ENCODE results near the gene IFIT2. TPM values are rescaled to one million over a fixed set of nuclear protein-coding genes. Genes with fewer than 3 reads are reported as not detected.

The IFIT2 gene
- total RNA-seq, 1 donor from 2014 or later, result 3.6 TPM

DNA sequence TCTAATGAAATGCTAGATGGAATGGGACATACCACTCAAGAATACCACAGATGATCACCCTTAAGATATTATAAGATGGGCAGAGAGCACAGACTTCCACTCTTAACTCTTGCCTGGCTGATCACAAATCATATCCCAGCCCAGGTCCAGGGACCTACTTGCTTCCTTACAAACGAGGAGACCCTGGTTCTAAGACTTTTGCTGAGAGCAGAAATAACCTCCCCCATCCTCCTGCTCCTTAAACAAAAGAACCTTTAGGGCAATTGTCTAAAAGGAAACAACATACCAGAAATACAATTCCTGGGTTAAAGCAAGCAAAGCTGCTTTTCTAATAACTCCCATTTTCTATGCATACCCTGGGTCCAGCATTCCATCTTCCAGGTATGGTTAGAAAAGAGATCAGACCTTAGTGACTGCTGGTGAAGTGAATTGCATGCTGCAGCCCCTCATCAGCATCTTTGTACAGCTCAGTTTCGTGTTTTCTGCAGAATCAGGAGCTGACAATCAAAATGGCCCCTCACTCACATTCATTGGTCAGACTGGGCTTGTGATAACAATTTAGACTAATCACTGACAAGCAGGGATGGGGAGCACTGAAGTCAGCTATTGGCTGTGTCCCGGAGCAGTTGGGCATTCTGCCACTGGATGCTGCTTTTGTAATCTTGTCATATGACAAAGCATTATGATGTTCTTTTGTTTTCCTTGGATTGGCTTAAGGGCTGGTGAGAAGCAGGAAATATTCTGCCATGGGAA, 40.5 kb downstream of the IFIT2 start:
- TF ChIP-seq, protein P1, sequence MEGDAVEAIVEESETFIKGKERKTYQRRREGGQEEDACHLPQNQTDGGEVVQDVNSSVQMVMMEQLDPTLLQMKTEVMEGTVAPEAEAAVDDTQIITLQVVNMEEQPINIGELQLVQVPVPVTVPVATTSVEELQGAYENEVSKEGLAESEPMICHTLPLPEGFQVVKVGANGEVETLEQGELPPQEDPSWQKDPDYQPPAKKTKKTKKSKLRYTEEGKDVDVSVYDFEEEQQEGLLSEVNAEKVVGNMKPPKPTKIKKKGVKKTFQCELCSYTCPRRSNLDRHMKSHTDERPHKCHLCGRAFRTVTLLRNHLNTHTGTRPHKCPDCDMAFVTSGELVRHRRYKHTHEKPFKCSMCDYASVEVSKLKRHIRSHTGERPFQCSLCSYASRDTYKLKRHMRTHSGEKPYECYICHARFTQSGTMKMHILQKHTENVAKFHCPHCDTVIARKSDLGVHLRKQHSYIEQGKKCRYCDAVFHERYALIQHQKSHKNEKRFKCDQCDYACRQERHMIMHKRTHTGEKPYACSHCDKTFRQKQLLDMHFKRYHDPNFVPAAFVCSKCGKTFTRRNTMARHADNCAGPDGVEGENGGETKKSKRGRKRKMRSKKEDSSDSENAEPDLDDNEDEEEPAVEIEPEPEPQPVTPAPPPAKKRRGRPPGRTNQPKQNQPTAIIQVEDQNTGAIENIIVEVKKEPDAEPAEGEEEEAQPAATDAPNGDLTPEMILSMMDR (IDR thresholded peaks at IDR 0.05; ENCODE audit: unreplicated experiment), result no peak
- Mint-ChIP-seq H3K4me1 (peaks cover 33% of the 10 kb centered on the region), H3K36me3 (peaks cover 29% of the 10 kb centered on the region), H3K4me3 (no peak overlapping the region), H3K27ac (peak overlapping the region; percentile 12), H3K27me3 (ENCODE audit: low read depth) (no peaks in the 10 kb centered on the region), H3K9me3 (peaks cover 8% of the 10 kb centered on the region)
- DNase-seq (ENCODE audit: low spot score in 2 of 2, unreplicated experiment in 2 of 2), result no peak

DNA sequence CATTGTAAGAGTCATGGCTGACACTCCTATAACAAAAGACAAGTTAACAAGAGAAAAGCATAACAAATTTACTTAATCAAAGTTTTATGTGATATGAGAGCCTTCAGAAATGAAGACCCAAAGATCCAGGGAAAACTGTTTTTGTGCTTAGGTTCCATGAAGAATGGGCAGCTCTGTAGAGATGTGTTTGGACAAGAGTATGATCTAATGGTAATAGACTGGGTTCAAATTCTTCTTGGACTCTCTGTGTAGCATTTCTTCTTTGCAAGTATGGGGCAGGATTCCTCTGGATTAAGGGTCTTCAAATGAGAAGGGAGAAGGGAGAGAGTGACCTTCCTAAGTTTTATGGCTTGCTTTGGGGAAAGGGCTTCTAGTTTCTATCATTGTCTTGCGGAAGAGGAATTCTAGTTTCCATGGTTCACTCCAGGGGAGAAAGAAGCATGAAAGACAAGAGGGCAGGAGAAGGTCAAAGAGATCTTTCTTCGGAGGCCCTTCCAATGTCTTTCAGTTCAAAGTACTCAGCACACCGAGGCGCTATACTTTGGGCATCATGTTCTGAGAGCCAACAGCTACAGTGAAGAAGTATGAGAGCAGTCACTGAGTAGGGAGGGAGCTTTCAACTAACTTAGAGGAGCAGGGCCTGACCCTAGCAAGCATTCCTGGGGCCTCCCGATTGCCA, 41.4 kb downstream of the IFIT2 start:
- Mint-ChIP-seq H3K36me3 (peaks cover 21% of the 10 kb centered on the region), H3K4me3 (no peak overlapping the region), H3K27me3 (ENCODE audit: low read depth) (no peaks in the 10 kb centered on the region), H3K9me3 (peaks cover 8% of the 10 kb centered on the region), H3K27ac (peak overlapping the region; percentile 9), H3K4me1 (peaks cover 37% of the 10 kb centered on the region)
- TF ChIP-seq, protein P1 (IDR thresholded peaks at IDR 0.05; ENCODE audit: unreplicated experiment), result no peak
- DNase-seq (ENCODE audit: low spot score in 2 of 2, unreplicated experiment in 2 of 2), result no peak

DNA sequence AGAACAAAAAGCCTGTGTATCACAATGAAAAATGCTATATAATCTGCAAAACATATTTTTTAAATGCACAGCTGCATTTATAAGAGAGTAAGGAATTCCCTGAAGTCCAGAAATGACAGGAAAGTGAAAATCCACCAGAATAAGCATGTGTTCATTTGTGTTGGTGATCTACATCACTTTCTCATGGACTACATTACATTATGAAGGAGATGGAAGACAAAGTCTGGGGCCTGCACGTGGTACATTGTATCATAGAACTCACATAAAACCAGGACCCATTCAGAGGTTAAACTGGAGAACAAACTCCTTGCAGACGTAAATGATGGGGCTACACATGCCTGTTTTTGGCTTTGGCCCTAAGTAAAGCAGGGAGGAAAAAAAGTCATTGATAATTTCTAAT, 42.3 kb downstream of the IFIT2 start:
- Mint-ChIP-seq H3K4me1 (peaks cover 46% of the 10 kb centered on the region), H3K36me3 (peaks cover 12% of the 10 kb centered on the region), H3K27me3 (ENCODE audit: low read depth) (no peaks in the 10 kb centered on the region), H3K27ac (peak overlapping the region; percentile 68), H3K9me3 (no peaks in the 10 kb centered on the region), H3K4me3 (no peak overlapping the region)
- no peak for DNase-seq (ENCODE audit: low spot score in 2 of 2, unreplicated experiment in 2 of 2)
- TF ChIP-seq, protein P1 (IDR thresholded peaks at IDR 0.05; ENCODE audit: unreplicated experiment), result no peak

DNA sequence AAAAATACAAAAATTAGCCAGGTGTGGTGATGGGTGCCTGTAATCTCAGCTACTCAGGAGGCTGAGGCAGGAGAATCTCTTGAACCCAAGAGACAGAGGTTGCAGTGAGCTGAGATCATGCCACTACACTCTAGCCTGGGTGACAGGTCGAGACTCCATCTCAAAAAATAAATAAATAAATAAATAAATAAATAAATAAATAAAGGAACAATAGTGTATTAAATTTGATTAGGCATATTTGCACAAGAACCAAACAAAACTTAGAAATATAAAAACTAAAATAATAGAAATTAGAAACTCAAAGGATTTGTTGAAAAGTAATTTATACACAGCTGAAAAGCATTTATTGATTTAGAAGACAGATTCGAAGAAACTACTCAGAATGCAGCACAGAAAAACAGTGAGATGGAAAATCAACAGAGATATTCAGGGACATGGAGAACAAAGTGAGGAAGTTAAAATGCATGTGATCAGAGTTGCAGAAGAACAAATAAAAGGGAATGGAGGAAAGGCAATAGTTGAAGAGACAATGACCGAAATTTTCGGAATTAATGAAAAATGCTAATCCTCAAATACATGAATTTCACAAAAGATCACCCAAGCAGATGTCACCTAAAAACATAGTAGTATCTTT, 43.6 kb downstream of the IFIT2 start:
- Mint-ChIP-seq H3K9me3 (no peaks in the 10 kb centered on the region), H3K27ac (no peak overlapping the region), H3K4me1 (peaks cover 57% of the 10 kb centered on the region), H3K4me3 (no peak overlapping the region), H3K36me3 (peaks cover 3% of the 10 kb centered on the region), H3K27me3 (ENCODE audit: low read depth) (no peaks in the 10 kb centered on the region)
- TF ChIP-seq, protein P1 (IDR thresholded peaks at IDR 0.05; ENCODE audit: unreplicated experiment), result no peak
- no peak for DNase-seq (ENCODE audit: low spot score in 2 of 2, unreplicated experiment in 2 of 2)

DNA sequence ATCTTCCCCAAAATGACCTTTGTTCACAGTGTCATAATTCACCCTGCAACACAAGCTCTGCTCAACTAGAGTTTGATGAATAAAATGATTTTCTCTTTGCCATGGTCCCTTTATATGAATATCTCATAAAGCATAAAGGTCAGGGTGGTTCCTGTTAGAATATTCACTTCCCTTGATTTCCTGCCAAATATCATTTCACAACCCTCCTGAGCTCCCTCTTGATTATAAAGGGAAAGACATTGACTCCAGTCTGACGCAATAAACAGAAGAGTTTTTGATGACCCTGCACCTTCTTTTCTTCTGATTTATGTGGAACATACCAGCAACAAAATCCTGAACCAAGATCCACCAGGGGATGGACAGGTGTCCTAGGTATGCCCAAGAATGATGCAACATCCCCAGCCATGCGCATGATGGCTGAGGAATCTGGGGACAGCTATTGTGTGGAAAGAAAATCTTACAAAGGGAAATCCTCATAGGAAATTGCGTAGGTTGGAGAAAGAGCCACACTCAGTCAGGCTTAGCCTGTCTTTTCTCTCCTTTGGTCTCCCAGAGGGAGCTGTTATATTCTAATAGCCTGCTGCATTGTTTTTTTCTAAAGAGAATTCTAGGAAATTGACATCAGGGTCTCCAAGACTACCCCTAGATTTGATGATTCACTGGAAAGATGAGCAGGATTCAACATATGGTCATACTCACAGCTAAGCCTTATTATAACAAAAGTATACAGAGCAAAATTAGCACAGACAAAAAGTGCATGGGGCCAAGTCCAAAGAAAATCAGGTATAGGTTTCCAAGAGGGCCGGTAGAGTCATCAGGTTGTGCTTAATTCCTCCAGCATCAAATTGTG, 44.8 kb downstream of the IFIT2 start:
- Mint-ChIP-seq H3K27ac (peak overlapping the region; percentile 68), H3K4me3 (no peak overlapping the region)

More for the DNA sequence above, 44.8 kb downstream of the IFIT2 start:
- Mint-ChIP-seq H3K4me1 (peaks cover 69% of the 10 kb centered on the region), H3K36me3 (no peaks in the 10 kb centered on the region), H3K27me3 (ENCODE audit: low read depth) (no peaks in the 10 kb centered on the region), H3K9me3 (no peaks in the 10 kb centered on the region)
- TF ChIP-seq, protein P1 (IDR thresholded peaks at IDR 0.05; ENCODE audit: unreplicated experiment), result no peak
- no peak for DNase-seq (ENCODE audit: low spot score in 2 of 2, unreplicated experiment in 2 of 2)

Data from mesothelial cell of epicardium (in vitro differentiated cells).